ENCODE data around the gene PPBP.

GRCh38 chr4:73990988-73991741, 3.2 kb upstream of the PPBP start:
- TF ChIP-seq POLR2AphosphoS5 (IDR thresholded peaks at IDR 0.05) (no peak), POLR2A (IDR thresholded peaks at IDR 0.05) (no peak)
